ENCODE measurements around the gene TSPAN4.
A peak's percentile ranks its signal among the peaks of the same experiment; 100 is the strongest.

Gene TSPAN4

DNA sequence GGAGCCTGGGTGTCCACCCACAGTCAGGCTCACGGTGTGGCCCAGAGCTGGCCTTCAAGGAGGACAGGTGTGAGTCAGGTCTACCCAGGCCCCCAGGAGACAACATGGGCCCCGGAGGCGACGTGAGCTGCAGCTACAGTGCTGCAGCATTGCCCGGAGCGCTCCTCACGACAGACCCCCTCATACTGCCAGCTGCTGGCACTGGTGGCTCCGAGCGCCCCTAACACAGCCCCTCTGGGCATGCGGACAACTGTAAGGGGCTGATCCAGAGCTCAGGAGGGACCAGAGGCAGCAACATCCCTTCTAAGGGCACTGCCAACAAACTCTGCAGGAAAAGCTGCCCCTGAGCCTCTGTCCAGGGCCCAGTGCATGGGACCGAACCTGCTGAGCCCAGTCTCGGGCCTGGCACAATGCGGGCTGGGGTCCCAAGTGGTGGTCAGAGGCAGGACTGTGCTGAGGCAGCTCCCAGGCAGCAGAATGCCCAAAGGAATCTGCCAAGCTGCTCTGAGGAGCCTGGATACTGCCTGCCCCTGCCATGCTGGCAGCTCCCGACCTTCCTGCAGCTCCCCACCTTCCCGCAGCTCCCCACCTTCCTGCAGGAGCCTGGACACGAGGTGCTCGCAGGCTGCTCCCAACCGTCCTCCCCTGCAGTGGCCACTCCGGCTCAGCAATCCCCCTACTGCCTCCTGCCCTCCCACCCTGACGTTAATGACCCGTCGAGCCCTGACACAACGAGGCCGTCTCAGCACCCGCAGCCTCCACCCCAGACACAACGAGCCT, 52.9 kb downstream of the TSPAN4 start:
- in situ Hi-C loops (cut with MboI; ENCODE audit: low pct_unique_long_range_greater_than_20kb, low sequenced_read_pairs) = no loop called here
- no peak for DNase-seq

DNA sequence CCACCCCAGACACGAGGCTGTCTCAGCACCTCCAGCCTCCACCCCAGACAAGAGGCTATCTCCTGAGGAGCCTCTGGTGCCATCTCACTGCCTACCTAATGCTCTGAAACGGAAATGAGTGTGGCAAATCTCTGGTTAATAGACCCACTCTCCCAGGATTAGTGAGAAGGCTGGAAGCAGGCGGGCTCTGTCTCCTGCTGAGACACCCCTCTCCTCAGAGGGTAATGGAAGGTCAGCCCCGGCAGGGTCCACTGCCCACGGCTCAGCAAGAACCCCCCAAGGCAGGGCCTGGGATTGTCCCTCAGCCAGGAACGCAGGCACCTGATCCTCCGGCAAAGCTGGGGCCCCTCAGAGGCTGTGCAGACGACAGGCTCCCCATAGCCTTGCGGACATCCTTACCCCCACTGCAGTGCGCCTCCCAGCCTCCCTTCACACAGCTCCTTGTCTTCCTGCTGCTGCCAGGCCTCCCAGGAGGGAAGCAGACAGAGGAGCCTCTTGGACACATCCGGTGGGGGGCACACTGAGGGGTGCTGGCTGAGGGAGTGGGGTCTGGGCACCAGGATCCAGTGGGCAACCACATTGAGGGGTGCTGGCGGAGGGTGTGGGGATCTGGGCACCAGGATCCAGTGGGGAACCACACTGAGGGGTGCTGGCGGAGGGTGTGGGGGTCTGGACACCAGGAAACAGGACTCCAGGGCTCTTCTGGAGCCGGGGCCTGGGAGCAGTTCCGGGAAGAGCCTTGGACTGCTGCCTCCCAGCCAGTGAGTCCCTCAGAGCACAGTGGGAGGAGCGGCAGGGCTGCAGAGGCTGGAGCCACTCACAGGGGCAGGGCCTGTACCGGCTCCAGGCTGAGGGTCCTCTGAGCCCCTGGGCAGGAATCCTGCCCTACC, 54.8 kb downstream of the TSPAN4 start:
- DNase-seq = no peak
- in situ Hi-C loops (cut with MboI; ENCODE audit: low pct_unique_long_range_greater_than_20kb, low sequenced_read_pairs) = no loop called here

DNA sequence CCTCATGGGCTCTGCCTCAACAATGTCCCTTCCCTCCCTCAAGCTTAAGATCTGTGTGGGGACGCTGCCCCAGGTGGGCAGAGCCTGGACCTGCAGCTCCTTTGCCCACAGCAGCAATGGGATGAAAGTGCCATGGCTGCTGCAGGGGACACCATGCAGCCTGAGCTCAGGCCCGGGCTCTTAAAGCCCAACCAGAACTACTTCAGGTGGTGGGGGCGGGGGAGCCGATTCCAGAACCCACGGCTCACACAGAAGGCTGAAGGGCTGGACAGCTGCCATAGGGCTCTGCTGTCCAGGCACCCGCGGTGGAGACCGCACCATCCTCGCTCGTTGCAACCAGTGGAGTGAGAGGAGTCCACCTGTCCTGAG, 55.5 kb downstream of the TSPAN4 start:
- in situ Hi-C loops (cut with MboI; ENCODE audit: low pct_unique_long_range_greater_than_20kb, low sequenced_read_pairs) = no loop called here
- peak; percentile 35 for DNase-seq

DNA sequence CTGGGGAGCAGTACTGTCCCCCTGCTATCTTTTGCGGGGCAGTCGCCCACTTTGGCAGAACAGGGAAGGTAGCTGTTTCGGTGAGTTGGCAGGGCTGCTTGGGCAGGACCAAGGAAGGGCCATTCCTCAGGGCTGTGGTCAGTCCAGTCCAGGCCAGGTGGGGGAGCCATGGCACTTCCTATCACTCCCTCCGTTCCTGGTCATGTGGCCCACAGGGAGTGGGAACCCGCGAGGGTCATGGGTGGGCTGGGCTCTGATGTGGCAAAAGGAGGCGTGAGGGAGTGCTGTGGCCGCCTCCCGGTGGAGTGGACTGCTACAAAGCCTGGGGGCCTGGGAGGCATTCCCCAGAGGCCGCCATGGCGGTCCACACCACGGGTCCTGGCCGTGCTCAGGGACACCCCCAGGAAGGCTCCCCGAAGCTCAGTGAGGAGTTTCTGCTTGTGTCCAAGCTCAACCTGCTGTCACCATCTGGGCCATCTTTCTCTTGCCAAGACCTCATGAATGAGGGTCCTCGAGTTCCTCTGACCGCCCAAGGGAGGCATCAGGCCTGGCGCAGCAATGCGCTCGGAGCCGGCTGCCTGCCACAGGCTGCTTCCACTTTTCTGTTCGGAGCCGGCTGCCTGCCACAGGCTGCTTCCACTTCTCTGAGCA, 56.0 kb downstream of the TSPAN4 start:
- no peak for DNase-seq
- in situ Hi-C loops (cut with MboI; ENCODE audit: low pct_unique_long_range_greater_than_20kb, low sequenced_read_pairs) = no loop called here

DNA sequence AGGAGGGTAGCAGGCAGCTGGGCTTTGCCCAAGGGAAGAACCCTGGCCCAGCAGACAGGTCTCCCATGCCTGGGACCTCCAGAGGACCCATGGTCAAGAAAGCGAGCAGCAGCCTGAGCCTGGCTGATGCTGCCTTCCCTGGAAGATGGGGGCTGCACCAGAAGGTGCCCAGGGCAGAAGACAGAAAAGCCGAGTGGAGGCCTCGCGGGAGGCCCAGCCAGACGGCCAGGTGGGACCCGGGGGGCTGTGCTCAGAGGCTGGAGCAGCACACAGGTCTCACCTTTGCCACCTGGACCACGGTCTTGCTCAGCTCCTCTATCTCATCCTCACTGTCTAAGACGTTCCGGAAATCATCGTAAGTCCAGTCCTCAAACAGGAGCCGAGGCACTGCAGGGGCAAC, 57.1 kb downstream of the TSPAN4 start:
- in situ Hi-C loops (cut with MboI; ENCODE audit: low pct_unique_long_range_greater_than_20kb, low sequenced_read_pairs) = no loop called here
- DNase-seq = no peak

DNA sequence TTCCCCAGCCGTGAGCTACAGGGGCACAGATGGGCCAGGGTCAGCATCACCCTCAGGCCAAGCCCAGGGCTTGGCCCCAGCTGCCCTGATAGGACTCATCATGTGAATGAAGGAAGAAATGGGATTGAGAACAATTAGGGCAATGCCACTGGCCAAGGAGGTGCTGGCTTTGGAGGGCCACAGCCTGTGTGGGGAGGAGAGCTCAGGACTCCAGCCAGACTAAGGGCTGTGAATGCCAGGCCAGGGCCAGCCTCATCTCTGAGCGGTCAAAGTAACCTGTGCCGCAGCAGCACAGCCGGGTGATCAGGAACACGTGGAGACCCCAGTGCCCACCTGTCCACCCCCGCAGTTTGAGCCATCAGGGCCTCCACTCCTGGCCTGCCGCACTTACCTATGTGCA, 57.9 kb downstream of the TSPAN4 start:
- no peak for DNase-seq
- in situ Hi-C loops (cut with MboI; ENCODE audit: low pct_unique_long_range_greater_than_20kb, low sequenced_read_pairs) = no loop called here

DNA sequence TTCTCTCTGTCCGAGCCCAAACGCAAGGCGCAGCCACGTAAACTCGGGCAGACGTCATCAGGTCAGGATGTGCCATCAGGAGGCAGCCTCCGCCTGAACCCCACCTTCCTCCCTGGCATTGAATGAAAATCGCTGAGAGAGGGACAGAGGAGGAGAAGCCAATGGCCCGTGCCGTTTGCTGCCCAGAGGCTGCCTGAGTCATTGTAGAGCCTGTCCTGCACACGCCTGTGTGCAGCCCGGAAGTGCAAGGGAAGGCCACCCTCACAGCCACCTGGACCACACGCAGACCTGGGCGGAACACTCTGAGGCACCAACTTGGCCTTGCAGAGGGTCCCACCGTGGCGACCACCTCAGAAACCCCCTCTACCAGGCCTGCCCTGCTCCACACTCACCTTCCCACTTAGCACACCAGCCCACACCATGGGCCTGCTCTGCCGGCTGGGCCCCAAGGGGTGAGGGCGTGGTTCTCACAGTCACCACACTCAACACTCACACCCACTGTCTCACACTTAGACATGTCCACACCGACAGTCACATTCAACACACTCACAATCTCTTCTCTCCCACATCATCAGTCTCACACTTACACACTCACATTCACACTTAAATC, 58.9 kb downstream of the TSPAN4 start:
- DNase-seq = no peak
- in situ Hi-C loops (cut with MboI; ENCODE audit: low pct_unique_long_range_greater_than_20kb, low sequenced_read_pairs) = no loop called here

GRCh38 chr11:904380-904779, 61.7 kb downstream of the TSPAN4 start:
- no peak for DNase-seq

DNA sequence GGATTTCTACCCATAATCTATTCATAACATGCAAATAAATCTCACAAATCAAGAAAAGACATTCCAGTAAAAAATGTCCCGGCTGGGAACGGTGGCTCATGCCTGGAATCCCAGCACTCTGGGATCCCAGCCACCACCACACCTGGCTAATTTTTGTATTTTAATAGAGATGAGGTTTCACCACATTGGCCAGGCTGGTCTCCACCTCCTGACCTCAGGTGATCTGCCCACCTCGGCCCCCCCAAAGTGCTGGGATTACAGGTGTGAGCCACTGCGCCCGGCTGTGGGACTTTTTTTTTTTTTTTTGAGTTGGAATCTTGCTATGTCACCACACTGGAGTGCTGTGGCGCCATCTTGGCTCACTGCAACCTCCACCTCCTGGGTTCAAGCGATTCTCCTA, 63.3 kb downstream of the TSPAN4 start:
- in situ Hi-C loops (cut with MboI; ENCODE audit: low pct_unique_long_range_greater_than_20kb, low sequenced_read_pairs) = no loop called here
- no peak for DNase-seq

More at GRCh38 chr11:904380-904779, 61.7 kb downstream of the TSPAN4 start:
- in situ Hi-C loops (cut with MboI; ENCODE audit: low pct_unique_long_range_greater_than_20kb, low sequenced_read_pairs) = no loop called here

DNA sequence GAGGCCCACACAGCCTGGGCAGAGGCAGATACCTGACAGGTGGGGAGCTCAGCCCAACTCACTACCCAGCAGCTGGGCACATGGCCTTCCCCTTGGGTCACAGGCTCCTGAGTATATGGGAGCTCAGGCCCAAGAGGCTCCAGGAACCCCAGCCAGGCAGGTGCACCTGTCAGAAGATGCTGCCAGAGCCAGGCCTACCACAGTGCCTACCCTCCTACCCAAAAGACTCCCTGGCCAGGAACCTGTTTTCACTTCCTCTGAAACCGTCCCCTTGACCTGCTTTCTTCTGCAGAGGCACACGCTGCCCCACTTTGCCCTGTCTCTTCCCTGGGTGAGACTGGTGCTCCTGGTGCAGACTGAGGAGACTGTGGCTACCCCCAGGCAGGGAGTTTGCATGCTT, 65.0 kb downstream of the TSPAN4 start:
- DNase-seq = no peak

GRCh38 chr11:908273-908672, 65.6 kb downstream of the TSPAN4 start:
- no peak for DNase-seq
- in situ Hi-C loops (cut with MboI; ENCODE audit: low pct_unique_long_range_greater_than_20kb, low sequenced_read_pairs) = no loop called here

More for the DNA sequence above, 65.0 kb downstream of the TSPAN4 start:
- in situ Hi-C loops (cut with MboI; ENCODE audit: low pct_unique_long_range_greater_than_20kb, low sequenced_read_pairs) = no loop called here

DNA sequence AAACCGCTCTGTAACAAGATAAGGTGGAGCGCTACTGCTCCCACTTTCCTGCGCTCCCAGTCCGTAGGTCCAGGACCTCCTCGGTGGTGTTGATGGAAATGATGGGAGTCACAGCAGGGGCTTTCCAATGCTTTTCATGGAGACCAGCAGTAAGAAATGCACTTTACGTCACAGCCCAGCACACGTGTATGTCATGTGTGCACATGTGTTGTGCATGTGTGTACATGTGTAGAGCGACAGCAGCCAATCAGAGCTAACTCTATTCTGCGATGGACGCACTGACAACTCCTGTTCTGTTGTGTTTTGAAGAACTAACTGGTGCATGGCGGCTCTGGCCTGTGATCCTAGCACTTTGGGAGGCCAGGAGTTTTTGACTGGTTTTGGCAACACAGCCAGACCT, 66.8 kb downstream of the TSPAN4 start:
- no peak for DNase-seq
- in situ Hi-C loops (cut with MboI; ENCODE audit: low pct_unique_long_range_greater_than_20kb, low sequenced_read_pairs) = no loop called here

DNA sequence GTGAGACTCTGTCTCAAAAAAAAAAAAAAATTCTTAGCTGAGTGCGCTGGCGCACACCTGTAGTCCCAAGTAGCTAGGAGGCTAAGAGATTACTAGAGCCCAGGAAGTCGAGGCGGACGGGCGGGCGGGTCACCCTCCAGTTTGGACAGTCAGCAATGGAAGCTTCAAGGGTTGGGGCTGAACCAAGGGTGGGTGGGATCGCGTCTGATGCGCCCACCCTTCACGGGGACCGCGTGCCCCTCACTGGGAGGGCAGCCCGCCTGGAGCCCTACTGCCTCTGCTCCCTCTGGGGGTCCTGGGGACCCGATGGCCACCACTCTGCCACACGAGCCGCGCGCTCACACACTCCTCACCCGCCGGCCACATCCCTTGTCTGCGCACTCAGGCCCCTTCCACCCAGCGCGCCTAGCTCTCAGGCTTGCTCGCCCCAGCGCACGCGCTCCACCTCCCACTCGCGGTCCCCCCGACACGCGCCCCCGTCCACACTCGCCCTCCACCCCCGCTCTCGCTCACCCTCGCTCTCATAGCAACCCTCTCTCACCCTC, 67.5 kb downstream of the TSPAN4 start:
- in situ Hi-C loops (cut with MboI; ENCODE audit: low pct_unique_long_range_greater_than_20kb, low sequenced_read_pairs) = no loop called here
- no peak for DNase-seq

DNA sequence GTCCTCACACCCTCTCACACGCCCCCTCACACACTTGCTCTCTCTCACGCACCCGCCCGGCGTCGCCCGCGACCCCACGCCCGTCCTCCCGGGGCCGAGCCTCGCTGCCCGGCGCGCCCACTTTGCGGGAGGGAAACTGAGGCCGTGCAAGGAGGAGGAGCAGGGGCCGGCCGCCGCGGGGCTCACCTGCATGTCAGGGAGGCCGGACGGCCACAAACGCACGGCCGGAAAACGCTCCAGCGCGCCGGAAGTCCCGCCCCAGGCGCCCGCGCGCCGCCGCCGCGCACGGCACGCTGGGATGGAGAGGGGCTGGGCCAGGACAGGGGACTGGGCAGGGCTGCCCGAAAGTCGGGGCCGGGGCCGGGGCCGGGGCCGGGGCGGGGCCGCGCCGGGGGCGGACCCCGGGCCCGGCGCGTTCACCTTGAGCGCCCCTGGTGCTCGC, 68.0 kb downstream of the TSPAN4 start, which contains the start of gene CHID1:
CHID1 (minus strand) TSS at position 222 of the 442 bp plus-strand sequence. CDS start 5,994 bp downstream, outside the sequence.
- in situ Hi-C loops (cut with MboI; ENCODE audit: low pct_unique_long_range_greater_than_20kb, low sequenced_read_pairs) = no loop called here

DNA sequence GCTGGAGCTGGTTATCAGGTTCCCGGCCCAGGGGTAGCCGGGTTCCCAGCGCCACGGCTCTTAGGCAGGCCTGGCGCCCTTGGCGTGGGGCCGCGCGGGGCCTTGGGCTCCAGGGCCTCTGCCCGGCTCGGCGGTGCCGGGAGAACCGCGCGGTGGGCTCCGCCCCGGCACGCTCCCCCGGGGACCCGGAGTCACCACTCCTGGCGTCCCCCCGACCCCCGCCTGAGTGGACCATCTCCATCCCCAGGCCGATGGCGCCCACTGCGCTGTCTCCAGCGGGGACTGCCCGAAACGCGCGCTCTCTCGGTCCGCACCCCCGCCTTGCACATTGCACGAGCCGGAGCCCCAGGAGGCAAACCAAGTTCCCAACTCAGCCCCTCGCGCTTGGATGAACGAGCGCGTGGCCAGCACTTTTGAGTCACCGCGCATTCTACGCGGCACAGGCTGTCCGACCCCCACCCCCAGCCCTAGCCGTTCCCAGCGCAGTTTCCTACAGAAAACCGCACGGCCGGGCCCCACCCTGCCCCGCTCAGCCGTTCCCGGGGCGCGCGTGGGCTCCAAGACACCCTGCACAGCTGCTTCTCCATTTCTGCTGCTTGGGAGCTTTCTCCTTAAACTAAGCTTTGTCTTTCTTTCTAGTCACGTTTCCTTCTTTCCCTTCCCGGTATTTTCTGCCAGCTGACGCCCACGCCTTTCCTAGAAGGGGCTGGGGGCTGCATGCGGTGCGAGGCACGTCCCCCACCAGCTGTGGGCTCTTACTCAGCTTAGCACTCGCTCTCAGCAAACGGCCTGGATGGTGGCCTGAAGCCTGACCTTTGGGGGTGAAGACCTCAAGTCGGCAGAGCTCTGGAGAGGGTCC, 68.6 kb downstream of the TSPAN4 start:
- peak; percentile 55 for DNase-seq
- in situ Hi-C loops (cut with MboI; ENCODE audit: low pct_unique_long_range_greater_than_20kb, low sequenced_read_pairs) = no loop called here

More for the DNA sequence above, 68.0 kb downstream of the TSPAN4 start, which contains the start of gene CHID1:
- DNase-seq = peak; percentile 92

DNA sequence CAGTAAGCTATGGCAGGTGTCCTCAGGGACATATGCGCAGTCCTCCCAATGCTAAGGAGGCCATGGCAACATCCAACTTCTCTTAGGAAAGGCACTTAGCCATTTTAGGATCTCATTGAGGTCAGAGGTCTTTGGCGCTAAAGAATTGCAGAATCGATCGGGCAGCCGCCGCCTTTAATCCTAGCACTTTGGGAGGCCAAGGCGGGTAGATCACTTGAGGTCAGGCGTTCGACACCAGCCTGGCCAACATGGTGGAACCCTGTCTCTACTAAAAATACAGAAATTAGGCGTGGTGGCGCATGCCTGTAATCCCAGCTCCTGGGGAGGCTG, 69.2 kb downstream of the TSPAN4 start:
- in situ Hi-C loops (cut with MboI; ENCODE audit: low pct_unique_long_range_greater_than_20kb, low sequenced_read_pairs) = no loop called here
- no peak for DNase-seq

GRCh38 chr11:912266-912665, 69.6 kb downstream of the TSPAN4 start:
- in situ Hi-C loops (cut with MboI; ENCODE audit: low pct_unique_long_range_greater_than_20kb, low sequenced_read_pairs) = no loop called here
- DNase-seq = no peak

GRCh38 chr11:913043-913442, 70.4 kb downstream of the TSPAN4 start:
- in situ Hi-C loops (cut with MboI; ENCODE audit: low pct_unique_long_range_greater_than_20kb, low sequenced_read_pairs) = no loop called here
- DNase-seq = no peak
